GM19328 (cell line): Measurements from ENCODE around the gene ASPSCR1.
"Not testable (repeated sequence)": the region's sequence is repeated elsewhere in the genome, so short reads cannot be mapped to it uniquely, and the experiment has no call there.

ENCODE experiments used
- ATAC-seq: cut with Tn5 transposase; IDR thresholded peaks from one replicate; pipeline ENCODE4 v1.9.1; 2021; ENCODE audit warnings: mild to moderate bottlenecking, moderate library complexity; ENCODE audit not compliant: unreplicated experiment

Gene ASPSCR1

DNA sequence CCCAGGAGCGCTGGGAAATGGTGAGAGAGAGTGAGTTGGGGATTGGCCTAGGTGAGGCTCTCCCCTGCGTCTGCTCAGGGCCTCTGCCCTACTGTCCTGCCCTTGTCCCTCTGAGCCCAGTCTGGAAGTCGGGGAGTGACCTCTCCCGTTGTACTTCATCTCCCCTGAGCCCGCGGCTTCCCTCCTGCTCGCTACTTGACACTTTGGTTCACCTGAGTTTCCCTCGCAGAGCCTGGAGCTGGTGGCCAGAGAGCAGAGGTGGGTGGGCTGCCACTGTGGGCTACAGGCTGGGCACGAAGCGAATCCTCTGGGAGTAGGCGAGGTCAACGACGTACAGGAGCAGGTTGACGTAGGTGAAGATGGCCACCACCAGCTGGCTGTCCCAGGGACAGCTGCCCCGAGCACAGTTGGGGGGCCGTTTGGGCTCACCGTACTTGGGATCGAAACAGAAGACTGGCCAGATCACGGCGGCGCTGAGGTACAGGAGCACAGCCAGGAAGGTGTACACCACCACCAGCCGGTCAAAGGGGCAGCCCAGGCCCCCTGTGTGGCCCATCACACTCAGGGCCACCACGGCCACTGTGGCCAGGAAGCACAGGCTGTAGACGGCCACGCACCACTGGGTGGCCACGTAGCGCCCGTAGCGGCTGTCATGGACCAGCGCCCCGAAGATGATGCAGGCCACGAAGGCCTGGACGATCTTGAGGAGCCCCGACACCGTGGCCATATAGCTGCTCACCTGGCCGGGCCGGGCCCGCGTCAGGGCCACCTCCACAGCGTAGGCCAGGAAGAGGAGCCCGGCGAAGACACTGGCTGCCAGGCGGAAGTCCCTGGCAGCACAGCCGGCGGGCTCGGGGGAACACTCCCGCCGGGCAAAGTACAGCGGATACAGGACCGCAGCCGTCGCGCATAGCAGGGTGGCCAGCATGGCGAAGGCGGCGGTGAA, 36.6 kb upstream of the ASPSCR1 start:
- no peak for ATAC-seq

GRCh38 chr17:81941484-81942166, 35.8 kb upstream of the ASPSCR1 start:
- ATAC-seq, result no peak

GRCh38 chr17:81942167-81942553, 35.3 kb upstream of the ASPSCR1 start:
- no peak for ATAC-seq

DNA sequence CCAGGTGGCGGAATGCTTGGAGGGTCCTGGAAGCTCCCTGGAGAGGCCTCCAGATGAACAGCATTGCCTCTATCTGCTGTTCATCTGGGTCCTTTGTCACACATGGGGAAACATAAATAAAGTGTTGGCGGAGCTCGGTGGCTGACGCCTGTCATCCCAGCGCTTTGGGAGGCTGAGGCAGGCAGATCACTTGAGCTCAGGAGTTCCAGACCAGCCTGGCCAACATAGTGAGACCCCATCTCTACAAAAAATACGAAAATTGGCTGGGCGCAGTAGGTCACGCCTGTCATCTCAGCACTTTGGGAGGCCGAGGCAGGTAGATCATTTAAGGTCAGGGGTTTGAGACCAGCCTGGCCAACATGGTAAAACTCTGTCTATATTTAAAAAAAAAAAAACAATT, 32.6 kb upstream of the ASPSCR1 start:
- ATAC-seq, result no peak

DNA sequence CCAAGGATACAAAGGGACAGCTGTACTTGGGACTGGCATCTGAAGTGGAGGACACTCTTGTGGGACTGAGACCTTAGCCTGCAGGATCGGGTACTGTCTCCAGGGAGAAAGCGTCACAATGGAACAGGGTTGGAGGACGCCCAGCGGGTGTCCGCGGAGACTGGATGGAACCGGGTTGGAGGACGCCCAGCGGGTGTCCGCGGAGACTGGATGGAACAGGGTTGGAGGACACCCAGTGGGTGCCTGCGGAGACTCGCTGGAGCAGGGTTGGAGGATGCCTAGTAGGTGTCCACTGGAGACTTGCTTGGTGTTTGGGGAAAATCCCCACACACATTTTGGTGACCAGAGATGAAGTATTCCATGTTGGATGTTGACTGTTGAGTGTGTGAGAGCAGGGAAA, 30.2 kb upstream of the ASPSCR1 start, which contains the start of gene MYADML2:
MYADML2 (minus strand) TSS at position 45 of the 400 bp plus-strand sequence. CDS start 5,492 bp downstream, outside the sequence.
- ATAC-seq, result no peak

GRCh38 chr17:81948635-81949378, 28.6 kb upstream of the ASPSCR1 start:
- ATAC-seq, result no peak

DNA sequence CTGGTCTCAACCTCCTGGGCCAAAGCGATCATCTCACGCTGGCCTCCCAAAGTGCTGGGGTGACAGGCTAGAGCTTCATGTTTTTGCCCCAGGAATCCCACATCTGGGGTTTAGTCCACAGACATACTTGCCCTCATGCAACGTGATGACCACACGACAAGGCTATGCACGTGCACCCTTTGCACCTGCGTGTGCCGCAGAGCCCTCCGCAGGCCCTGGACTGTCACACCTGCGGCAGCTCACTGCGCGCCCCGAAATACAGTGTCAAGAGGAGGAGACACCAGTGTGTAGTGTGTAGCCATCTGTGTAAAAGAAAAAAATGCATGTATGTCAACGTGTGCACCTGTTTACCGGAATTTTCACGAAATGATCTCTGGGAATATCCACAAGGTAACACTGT, 26.9 kb upstream of the ASPSCR1 start:
- no peak for ATAC-seq

DNA sequence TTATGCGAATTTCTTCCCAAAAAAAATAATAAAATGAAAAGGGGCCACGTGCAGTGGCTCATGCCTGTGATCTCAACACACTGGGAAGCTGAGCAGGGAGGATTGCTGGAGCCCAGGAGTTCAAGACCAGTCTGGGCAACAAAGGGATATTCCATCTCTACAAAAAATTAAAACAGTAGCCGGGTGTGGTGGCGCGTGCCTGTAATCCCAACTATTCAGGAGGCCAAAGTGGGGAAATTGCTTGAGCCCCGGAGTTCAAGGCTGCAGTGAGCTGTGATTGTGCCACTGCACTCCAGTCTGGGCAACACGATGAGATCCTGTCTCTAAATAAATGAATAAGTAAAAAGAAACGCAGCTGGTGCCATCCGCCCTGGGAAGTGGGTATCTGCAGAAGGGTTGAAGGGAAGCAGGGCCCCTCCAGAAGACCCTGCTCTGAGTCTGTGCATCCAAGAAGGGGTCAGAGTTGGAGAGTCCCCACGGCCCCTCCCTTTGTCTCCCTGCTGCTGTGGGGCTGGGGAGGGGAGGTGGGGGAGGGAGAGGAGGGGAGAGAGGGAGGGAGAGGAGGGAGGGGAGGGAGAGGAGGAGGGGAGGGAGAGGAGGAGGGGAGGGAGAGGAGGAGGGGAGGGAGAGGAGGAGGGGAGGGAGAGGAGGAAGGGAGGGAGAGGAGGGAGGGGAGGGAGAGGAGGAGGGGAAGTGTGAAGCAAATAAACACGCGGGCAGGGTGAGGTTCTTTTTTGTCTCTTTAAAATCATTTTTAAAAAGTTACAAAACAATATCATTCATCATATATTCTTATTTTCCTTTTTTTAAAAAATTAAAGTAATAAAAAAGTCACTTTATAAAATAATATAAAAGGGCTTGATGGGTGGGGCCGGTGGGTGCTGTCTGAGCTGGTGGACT, 25.4 kb upstream of the ASPSCR1 start:
- no peak for ATAC-seq

DNA sequence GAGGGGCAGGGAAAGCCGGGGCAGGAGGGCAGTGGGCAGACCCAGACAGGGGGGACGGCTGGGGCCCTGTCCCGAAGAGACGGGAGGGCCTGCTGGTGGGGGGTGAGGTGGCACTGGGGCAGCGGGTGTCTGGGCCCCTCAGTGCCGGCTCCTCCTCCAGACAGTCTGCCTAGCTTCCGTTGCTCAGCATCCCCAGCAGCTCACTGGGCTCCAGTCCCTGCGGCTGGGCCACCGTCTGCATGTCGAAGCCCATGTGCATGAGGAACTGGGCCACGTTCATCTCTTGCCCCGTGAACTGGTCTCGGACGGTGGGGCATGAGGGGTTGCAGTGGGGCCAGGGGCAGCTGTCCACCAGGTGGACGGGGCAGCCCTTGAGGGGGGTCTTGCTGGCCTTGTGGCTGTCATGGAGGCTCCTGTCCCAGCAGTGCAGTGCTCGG, 24.6 kb upstream of the ASPSCR1 start:
- no peak for ATAC-seq

GRCh38 chr17:81953443-81953842, 24.0 kb upstream of the ASPSCR1 start:
- not testable (repeated sequence) for ATAC-seq

GRCh38 chr17:81954131-81955057, 23.0 kb upstream of the ASPSCR1 start:
- ATAC-seq, result no peak

- ATAC-seq, result no peak
Observed at GRCh38 chr17:81955058-81955681, 22.3 kb upstream of the ASPSCR1 start.

DNA sequence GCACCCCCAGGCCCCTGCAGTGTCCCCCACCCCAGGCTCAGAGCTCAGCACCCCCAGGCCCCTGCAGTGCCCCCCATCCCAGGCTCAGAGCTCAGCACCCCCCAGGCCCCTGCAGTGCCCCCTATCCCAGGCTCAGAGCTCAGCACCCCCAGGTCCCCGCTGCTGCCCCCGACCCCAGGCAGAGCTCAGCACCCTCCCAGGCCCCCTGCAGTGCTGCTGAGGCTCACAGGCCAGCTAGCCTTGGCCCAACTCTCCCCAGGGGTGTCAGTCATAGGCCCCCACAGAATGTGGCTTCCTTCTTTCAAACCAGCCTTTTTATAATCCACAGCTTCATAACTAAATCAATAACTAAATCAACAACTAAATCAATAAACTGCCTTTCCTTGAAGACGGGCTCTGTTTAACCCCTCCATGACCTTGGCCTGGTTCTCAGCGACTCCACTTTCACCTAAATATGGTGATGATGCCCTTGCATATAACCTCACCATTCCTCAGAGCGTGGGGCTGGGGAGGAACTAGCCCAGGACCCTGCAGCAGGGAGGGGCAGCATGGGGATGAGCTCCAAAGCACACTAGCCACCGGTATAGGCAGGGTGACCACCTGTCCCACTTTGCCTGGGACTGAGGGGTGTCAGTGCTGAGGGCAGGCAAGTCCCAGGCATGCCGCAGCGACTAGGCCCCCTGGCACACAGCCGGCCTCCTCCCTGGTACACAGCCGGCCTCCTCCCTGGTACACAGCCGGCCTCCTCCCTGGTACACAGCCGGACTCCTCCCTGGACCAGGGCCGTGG, 21.5 kb upstream of the ASPSCR1 start:
- no peak for ATAC-seq

- ATAC-seq, result no peak
Observed at GRCh38 chr17:81956607-81957589, 20.5 kb upstream of the ASPSCR1 start.

DNA sequence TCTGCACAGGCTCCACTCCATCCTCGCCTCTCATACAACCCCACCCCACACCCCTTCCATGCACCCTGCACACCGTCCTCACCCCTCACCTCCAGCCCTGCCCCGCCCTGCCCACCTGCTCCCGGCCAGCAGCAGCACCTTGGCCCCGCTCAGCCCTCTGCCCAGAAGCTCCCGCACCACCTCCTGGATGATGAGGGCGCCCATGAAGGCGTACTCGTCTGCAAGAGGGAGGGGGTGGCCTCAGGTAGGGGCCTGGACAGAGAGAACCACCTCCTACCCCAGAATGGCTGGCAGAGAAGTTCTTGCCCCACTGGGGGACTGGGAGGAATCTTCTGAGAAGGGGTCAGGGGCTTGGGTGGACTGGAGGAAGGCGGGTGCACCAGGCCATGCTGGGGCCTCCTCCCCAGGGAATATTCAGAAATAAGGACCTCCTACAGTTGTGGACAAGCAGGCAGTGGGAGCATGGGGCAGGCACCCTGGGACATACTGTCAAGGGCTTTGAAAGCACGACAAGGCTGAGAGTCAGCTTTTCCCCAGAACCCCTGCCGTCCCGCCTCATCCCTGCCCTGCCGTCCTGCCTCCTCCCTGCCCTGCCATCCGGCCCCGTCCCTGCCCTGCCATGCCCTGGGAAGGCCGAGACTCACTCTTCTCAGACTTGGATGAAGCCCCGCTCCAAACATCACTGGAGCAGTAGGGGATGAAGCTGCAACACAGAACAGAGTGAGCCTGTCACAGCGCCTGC, 19.6 kb upstream of the ASPSCR1 start:
- ATAC-seq, result no peak
